ENCODE measurements around the gene EIF3J.
A peak's percentile ranks its signal among the peaks of the same experiment; 100 is the strongest.
"Not testable (repeated sequence)": the region's sequence is repeated elsewhere in the genome, so short reads cannot be mapped to it uniquely, and the experiment has no call there.

EIF3J gene, protein sequence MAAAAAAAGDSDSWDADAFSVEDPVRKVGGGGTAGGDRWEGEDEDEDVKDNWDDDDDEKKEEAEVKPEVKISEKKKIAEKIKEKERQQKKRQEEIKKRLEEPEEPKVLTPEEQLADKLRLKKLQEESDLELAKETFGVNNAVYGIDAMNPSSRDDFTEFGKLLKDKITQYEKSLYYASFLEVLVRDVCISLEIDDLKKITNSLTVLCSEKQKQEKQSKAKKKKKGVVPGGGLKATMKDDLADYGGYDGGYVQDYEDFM

DNA sequence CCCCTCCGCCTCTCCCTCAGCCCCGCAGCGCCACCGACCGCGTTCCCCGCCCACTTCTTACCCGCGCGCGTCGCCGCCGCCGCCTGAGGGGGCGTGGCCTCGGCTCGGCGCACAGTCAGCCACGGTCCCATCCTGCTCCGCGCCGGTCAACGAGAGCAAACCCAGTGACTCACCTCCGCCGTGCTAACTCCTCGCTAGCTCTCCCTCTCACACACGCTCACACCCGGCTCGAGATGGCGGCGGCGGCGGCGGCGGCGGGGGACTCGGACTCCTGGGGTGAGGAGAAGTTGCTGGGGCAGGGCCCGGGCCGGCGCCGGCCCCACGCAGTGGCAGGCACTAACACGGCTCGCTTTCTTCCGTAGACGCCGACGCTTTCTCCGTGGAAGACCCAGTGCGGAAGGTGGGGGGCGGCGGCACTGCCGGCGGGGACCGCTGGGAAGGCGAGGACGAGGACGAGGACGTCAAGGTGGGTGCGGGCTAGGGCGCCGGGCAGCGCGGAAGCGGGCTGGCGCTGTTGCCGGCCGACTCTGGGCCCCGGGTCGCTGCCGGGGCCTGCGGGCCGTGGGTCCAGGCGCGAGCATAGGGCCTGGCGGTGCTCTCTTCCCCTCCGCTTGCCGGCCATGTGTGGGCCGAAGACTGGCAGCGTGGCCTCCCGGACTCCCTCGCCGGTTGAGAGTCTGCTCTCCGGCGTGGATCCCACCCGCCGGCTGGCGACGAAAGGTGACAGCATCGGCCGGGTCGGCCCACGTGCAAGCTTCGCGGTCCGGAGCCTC, at the start of gene EIF3J:
EIF3J (plus strand) TSS at position 186 of the 773 bp plus-strand sequence; CDS start at position 234, 48 bp downstream.
- peak; percentile 92 for DNase-seq

DNA sequence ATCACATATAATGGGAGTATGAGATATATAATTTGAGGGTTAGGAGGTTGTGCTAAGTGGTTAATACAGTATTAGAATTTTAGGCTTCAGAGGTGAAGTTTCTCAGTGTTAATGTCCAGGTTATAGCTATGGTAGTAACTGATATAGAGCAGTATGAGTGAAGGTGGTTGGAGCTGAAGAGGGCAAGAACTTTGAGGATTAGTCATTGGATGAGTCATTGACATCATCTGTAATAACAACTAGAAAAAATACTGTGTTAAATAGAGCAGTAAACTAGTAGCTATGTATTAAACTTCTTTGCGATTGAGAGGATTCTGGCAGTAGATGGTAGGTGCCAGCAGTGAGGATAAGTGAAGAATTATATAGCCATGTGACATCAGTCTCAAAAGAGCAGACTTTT, 47.5 kb upstream of the EIF3J start:
- no peak for DNase-seq

DNA sequence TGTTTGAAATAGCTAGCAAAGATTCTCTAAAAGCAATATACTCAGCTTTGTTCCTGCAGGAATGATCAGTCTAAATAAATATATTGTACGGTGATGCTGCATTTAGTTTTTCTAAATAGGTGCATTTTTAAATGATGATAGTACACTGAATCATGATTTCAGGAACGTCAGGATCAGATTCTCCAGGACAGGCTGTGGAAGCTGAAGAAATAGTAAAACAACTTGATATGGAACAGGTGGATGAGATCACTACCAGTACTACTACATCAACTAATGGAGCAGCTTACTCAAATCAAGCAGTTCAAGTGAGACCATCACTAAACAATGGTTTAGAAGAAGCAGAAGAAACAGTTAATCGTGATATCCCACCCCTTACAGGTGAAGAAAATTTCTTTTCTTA, 46.3 kb upstream of the EIF3J start:
- no peak for DNase-seq

DNA sequence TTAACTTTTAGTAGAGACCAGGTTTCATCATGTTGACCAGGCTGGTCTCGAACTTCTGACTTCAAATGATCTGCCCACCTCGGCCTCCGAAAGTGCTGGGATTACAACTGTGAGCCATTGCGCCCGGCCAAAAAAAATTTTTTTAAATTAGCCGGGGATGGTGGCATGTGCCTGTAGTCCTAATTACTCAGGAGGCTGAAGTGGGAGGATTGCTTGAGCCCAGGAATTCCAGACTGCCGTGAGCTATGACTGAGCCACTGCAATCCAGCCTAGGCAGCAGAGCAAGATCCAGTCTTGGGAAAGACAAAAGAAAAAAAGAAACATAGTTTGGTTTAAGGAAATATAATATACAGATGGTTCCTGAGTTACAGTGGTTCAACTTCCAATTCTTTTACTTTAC, 44.9 kb upstream of the EIF3J start:
- no peak for DNase-seq

DNA sequence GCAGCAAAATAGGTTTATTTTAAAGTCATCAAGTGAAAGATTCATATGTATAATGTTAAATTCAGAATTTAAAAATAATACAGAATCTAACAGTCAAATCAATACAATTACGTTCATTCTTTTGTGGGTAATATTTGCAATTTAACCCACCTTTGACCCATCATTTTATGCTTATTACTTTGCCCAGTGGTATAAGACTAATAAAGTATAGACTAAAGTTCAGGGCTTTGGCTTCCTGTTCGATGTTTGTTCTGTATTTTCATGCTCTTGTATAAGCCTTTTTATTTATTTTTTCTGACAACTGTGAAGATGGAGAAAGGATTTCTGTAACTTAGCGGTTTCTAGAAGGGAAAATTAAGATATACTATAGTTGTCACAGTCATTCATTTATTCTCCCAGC, 44.3 kb upstream of the EIF3J start:
- DNase-seq, result no peak

DNA sequence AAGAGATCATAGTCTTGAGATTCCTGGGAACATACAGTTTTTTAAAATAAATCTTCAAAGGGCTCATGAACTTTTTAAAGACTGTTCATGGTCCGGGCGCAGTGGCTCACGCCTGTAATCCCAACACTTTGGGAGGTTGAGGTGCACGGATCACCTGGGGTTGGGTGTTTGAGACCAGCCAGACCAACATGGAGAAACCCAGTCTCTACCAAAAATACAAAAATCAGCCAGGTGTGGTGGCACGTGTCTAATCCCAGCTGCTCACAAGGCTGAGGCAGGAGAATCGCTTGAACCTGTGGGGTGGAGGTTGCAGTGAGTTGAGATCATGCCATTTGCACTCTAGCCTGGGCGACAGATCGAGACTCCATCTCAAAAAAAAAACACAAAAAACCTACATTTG, 41.4 kb upstream of the EIF3J start:
- no peak for DNase-seq

DNA sequence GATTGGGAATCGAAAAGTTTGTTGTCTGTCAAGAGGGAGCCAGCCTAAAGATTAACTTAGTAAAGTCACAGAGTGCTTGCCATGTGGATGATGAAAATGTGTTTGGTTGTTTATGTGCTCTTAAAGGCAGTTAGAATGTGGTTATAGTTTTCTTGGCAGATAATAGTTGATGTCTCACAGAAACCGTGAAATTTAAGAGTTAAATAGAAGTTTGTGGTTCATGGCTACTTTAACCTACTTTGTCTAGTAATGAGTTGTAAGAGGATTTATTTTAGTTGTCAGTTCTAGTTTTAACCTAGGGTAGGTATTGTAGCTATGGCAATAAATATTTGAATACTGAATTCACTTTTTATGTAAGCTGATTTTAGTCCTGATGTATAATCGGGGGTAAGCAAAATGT, 36.4 kb upstream of the EIF3J start:
- no peak for DNase-seq

DNA sequence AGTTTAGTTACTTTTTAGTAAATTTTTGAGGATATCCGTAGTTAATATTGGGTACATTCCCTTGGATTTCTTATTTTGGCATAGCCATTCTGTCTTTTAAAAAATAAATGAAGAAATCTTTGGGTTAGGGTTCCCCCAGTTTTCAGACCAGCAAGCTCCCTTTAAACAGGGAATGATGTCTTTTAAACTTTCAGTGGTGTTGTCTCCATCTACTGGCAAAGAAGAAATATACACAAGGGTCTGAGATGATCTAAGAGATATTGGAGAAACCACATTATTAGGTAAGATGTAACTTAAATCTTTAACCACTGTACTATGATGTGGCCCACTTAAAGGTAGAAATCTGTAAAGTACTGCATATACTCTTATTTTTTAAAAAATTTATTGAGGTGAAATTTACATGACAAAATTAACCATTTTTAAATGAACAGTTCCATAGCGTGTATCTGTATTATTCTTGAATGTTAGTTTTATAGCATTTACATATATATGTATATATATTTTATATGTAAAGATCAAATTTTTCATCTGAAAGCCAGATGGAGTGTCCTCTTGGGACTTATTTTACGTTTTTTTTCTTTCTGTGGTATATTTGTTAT, 35.1 kb upstream of the EIF3J start:
- peak; percentile 2 for DNase-seq

DNA sequence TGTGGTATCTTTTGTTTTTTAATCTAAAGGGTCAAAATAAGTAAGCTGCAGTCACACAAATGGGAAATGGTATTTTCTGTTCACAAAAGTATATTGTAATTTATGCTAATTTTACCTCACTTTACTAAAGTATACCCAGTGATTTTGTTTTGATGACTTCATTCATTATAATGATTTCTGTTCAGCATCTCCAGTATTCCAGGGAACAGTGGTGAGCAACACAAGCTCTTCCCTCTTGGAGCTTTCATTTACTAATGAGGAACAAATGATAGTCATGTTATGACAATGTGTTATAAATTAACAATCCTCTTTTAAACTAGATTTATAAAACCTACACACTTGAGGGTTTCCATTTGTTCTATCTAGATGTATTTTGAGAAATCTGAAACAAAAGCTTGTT, 20.5 kb upstream of the EIF3J start:
- no peak for DNase-seq

DNA sequence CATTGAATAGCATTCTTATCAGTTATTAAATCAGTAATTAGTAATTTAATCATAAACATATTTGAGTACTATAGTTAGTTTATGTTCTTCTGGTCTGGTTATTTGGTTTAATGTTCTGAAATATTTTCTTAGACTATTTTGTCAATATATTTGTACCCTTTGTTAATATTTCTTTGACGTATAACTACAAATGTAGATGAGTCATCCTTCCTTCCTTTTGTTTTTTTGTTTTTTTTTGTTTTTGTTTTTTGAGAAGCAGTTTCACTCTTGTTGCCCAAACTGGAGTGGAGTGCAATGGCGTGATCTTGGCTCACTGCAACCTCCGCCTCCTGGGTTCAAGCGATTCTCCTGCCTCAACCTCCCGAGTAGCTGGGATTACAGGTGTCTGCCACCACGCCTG, 17.4 kb upstream of the EIF3J start:
- no peak for DNase-seq

DNA sequence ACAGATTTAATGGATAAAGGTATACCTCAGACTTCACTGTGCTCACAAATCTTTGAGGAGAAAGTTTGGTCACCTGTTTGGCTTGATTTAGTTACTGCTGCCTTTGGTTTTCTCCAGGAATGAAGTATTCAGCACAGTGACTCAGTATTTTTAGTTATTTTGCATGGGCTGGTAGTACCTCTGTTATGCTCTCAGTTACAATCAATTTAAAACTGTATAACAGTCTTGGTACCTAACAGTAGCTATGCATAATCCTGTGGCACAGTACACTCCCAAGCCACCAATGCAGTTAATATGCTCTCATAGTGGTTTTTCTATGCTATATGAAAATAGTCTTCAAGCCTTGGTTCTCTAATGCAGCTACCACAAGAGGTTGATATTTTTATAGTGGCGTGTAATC, 11.9 kb upstream of the EIF3J start:
- no peak for DNase-seq

DNA sequence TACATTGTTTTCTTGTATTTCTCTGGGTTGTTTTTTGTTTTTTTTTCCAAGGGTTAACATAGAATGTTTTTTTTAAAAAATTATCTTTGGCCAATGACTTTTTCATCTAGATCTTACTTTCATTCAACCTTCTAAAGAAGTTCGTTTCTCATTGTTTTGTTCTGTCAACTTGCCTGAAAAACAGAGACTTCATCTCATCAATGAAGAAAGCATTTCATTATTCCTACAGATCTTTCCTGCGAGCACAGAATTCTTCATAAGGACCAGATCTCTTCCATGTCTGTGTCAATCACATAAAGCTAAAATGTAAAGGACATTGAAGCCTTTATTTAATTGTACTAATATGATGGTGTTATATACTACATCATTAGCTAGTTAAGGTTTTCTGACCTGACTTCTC, 9.7 kb upstream of the EIF3J start:
- DNase-seq, result no peak

DNA sequence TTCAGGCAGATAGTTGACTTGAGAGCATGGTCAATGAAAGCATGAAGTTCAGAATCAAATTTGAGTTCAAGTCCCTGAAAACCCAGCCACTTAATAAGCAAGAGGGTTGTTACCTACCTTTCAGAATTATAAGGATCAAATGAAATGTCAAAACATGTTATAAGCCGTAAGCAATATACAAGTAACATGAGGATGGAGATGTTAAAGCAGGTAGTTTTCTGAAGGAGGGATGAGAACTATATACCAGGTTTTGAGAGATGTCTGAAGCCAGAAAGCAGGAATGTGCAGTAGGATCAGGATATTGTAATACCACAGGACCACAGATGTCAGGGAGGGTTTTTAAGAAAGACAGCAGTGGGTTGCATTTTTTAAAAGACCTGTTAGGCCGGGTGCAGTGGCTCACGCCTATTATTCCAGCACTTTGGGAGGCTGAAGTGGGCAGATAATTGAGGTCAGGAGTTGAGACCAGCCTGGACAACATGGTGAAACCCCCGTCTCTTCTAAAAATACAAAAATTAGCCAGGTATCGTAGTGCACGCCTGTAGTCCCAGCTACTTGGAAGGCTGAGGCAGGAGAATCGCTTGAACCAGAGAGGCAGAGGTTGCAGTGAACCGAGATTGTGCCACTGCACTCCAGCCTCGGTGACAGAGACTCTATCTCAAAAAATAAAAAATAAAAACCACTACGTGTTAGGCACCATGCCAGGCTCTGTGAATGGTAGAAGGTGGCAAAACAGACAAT, 6.9 kb upstream of the EIF3J start:
- DNase-seq, result no peak

DNA sequence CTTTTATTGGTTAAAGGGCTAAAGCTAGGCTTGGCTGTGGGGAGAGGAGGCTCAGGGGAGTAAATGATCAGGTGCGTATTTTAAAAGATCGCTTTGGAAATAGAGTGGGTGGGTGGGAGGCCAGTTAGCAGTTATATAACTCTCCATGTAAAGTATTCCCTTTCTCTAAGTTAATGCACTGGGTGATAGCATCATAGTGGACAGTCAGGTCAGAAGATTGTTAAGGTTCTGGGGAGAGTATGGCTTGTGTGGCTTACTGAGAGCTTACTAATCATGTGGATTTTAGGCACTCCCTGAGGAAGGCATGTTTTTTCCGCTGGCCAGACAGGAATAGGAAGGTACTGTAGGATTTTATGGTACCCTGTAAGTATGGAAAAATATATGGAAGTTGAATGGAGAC, 6.3 kb upstream of the EIF3J start:
- no peak for DNase-seq

DNA sequence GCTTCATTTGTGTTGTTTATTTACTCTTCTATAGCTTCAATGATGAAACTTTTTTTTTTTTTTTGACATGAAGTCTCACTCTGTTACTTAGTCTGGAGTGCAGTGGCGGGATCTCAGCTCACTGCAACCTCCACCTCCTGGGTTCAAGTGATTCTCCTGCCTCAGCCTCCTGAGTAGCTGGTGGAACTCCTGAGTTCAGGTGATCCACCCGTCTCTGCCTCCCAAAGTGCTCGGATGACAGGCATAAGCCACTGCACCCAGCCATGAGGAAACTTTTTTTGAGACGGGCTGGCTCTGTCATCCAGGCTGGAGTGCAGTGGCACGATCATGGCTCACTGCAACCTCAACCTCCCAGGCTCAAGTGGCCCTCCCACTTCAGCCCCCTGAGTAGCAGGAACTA, 4.7 kb upstream of the EIF3J start:
- not testable (repeated sequence) for DNase-seq

DNA sequence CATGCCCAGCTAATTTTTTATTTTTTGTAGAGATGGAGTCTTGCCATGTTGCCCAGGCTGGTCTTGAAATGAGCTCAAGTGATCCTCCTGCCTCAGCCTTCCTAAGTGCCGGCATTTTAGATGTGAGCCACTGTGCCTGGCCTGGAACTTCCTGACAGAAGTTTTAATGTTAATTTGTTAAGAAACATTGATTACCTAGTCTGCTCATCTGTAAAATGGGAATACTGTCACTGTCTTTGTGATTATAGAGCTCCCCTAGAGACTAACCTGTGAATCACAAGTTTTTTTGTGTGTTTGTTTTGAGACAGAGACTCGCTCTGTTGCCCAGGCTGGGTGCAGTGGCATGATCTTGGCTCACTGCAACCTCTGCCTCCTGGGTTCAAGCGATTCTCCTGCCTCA, 4.3 kb upstream of the EIF3J start:
- DNase-seq, result no peak

DNA sequence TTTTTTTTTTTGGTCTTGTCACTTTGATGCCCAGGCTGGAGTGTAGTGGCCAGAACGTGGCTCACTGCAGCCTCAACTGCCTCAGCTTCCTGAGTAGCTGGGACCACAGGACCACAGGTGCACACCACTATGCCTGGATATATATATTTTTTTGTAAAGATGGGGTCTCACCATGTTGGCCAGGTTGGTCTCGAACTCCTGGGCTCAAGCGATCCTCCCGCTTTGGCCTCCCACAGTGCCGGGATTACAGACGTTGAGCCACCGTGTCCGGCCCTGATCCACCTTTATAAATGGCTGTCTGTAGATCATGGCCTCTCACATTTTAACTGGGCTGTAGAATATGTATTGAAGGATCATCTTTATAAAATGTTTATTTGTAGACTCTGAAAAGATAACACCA, 1.9 kb upstream of the EIF3J start:
- no peak for DNase-seq

DNA sequence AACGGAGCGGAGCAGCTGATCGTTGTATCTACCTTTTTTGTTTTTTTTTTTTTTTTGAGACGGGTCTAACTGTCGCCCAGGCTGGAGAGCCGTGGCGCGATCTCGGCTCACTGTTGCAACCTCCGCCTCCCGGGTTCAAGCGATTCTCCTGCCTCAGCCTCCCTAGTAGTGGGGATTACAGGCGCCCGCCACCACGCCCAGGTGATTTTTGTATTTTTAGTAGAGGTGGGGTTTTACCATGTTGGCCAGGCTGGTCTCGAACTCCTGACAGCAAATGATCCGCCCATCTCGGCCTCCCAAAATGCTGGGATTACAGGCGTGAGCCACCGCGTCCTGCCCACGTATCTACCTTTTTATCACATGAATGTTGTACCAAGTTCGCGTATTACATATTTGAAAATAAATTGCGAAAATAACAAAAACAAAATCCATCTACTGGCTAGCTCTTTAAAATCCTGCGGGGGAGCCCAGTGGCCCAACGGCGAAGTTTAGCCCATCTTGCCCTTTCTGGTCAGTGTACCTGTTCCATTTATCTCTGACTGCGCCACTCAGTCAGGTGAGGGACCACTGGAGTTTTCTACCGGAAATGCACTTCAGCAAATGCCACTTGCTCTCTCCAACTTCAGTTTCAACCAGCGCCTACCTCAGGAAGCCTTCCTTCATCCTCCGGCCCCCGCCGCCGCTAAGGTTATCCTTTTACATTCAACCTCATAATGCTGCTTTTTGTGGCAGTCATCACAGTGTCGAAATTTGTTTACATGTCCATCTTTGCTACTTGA, 1.2 kb upstream of the EIF3J start:
- peak; percentile 28 for DNase-seq

DNA sequence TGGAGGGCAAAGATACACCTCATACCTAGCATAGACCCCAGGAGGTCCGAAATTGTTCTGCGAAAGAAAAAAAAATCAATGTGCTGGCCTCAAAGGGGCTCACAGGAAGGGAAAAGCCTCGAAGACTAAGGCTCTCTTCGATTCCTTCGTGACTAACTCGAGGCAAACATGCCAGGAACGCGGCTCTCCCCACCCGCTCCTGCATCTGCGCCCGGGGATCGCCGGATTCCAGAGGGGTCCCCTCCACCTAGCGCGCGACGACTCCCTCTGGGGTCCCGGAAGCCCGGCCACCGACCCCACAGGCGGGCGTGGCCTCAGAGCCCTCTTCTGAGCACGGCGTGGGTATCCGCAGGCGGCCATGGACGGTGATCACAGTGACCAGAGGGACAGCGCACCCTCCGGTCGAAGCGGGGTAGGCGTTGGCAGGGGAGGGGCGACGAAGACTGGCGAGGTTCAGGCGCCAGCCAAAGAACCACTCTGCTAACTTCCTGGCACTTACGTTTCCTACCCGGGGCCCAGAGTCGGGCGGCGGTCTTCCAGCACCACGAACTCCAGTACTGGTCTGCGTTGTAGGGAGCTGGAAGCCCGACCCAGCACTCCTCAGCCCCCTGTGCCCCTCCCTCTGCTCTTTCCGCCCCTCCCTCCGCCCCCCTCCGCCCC, 515 bp upstream of the EIF3J start:
- DNase-seq, result peak; percentile 81

DNA sequence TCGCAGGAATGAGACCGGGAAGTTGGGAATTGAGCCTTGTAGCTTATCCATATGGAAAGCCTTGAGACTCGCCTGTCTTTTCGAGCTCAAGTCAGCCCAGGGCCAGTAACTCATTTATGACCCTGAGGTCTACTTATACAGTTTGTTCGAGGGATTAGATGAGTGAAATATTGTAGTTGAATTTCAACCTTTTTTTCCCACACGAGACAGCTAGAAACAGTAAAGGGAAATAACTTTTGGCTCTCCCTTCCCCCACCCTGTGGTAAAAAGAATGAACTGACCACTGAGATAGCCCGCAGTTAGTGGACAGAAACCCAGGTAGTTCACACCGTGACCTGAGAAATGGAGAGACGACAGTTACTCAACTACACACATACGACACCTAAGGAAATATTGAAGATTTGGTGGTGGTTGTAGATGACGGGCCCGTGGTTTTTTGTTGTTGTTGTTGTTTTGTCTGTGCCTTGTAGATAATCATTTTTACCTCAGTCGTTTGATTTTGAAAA, 841 bp downstream of the EIF3J start:
- peak; percentile 34 for DNase-seq

DNA sequence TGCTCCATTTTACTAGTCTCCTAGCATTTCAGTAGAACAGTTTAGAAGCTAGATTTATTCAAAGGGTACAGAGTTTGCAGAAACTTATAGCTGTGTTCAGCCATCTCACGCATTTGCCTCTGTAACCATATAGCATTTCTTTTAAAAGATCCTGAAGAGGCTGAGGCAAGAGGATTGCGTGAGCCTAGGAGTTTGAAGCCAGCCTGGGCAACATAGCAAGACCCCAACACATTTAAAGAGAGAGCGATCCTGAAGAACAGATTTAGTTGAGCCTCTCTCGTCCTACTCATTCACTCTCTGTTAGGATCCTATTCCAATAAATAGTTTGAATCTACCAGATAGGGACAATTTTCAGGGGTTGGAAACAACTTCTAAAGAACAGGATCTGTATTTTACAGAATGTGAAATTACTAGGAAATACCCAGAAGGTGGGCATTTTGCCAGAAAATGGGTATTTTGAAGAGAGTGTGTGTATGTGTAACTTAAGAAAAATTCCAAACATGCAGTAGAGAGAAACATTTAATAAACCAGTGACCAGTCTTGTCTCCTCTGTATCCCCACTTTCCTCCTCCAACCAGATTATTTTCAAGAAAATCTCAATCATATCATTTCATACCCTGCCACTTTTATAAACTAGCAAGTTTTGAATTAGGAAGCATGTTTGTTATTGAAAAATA, 4.5 kb downstream of the EIF3J start:
- no peak for DNase-seq

Measured in RPMI8226 (cell line).